GM19025 (cell line): ENCODE data around the gene ARNT2.
"Not testable (repeated sequence)": the region's sequence is repeated elsewhere in the genome, so short reads cannot be mapped to it uniquely, and the experiment has no call there.

Source experiments
- ATAC-seq: cut with Tn5 transposase; IDR thresholded peaks from one replicate; pipeline ENCODE4 v1.9.1; 2021; ENCODE audit warnings: mild to moderate bottlenecking, low read depth, moderate library complexity; ENCODE audit not compliant: unreplicated experiment

The ARNT2 gene

GRCh38 chr15:80638553-80639167 is 234.5 kb downstream of the ARNT2 start:
- ATAC-seq = no peak

GRCh38 chr15:80639168-80639555 is 235.0 kb downstream of the ARNT2 start:
- no peak for ATAC-seq

- ATAC-seq = no peak
Observed at GRCh38 chr15:80640531-80641121, 236.4 kb downstream of the ARNT2 start.

- ATAC-seq = no peak
Observed at GRCh38 chr15:80641384-80641783, 237.2 kb downstream of the ARNT2 start.

GRCh38 chr15:80643431-80643951 is 239.3 kb downstream of the ARNT2 start:
- no peak for ATAC-seq

- ATAC-seq = no peak
Observed at GRCh38 chr15:80645494-80646065, 241.4 kb downstream of the ARNT2 start.

- ATAC-seq = not testable (repeated sequence)
Observed at GRCh38 chr15:80647424-80647823, 243.2 kb downstream of the ARNT2 start.
